SIG-M5 treated with dmso at 0.1 percent for 504 hours (cell line): ENCODE measurements around the gene C19orf73.
"Not testable (repeated sequence)": the region's sequence is repeated elsewhere in the genome, so short reads cannot be mapped to it uniquely, and the experiment has no call there.

ENCODE experiments used
- DNase-seq: peaks from one replicate; lab custom pipeline; 2025; ENCODE audit not compliant: unreplicated experiment; lab: John Stamatoyannopoulos, UW

The C19orf73 gene

GRCh38 chr19:49123285-49123684 lies 4.3 kb upstream of the C19orf73 start:
- not testable (repeated sequence) for DNase-seq

GRCh38 chr19:49121841-49122240 lies 2.9 kb upstream of the C19orf73 start:
- DNase-seq, result not testable (repeated sequence)

- DNase-seq, result no peak
Measured at GRCh38 chr19:49120868-49121267, 1.9 kb upstream of the C19orf73 start.

GRCh38 chr19:49120325-49120683 lies 1.4 kb upstream of the C19orf73 start:
- no peak for DNase-seq

GRCh38 chr19:49119411-49120324 lies 725 bp upstream of the C19orf73 start, which contains the start of gene PPFIA3:
Gene PPFIA3 (plus strand): TSS chr19:49119544. CDS start chr19:49127874, 8,330 bp downstream.
- DNase-seq, result no peak

GRCh38 chr19:49117677-49118564 lies 1.0 kb downstream of the C19orf73 start:
- no peak for DNase-seq

GRCh38 chr19:49116544-49116943 lies 2.4 kb downstream of the C19orf73 start:
- DNase-seq, result peak; percentile 70

- DNase-seq, result no peak
Measured at GRCh38 chr19:49114630-49115363, 4.1 kb downstream of the C19orf73 start.

- peak; percentile 64 for DNase-seq
Measured at GRCh38 chr19:49113762-49114629, 4.9 kb downstream of the C19orf73 start, which contains the start of gene LIN7B. Gene LIN7B (plus strand): TSS chr19:49114370. CDS start chr19:49114405, 35 bp downstream.

GRCh38 chr19:49111218-49111998 lies 7.5 kb downstream of the C19orf73 start:
- DNase-seq, result no peak

- DNase-seq, result no peak
Measured at GRCh38 chr19:49110567-49110966, 8.4 kb downstream of the C19orf73 start.

GRCh38 chr19:49109569-49110233 lies 9.2 kb downstream of the C19orf73 start:
- DNase-seq, result no peak

- no peak for DNase-seq
Measured at GRCh38 chr19:49109051-49109450, 9.9 kb downstream of the C19orf73 start.

GRCh38 chr19:49107625-49108459 lies 11.1 kb downstream of the C19orf73 start:
- no peak for DNase-seq

- DNase-seq, result peak; percentile 31
Measured at GRCh38 chr19:49106648-49107135, 12.3 kb downstream of the C19orf73 start.

GRCh38 chr19:49104229-49104864 lies 14.6 kb downstream of the C19orf73 start:
- DNase-seq, result no peak
